GM19035 (cell line): Measurements from ENCODE around the gene PFKFB3.
"Not testable (repeated sequence)": the region's sequence is repeated elsewhere in the genome, so short reads cannot be mapped to it uniquely, and the experiment has no call there.

ENCODE experiments used
- ATAC-seq: cut with Tn5 transposase; IDR thresholded peaks from one replicate; pipeline ENCODE4 v1.9.1; 2021; ENCODE audit not compliant: unreplicated experiment

Gene PFKFB3

GRCh38 chr10:6177880-6178281 lies 24.9 kb upstream of the PFKFB3 start:
- no peak for ATAC-seq

- no peak for ATAC-seq
Measured at GRCh38 chr10:6178581-6178980, 24.2 kb upstream of the PFKFB3 start.

GRCh38 chr10:6179078-6179477 lies 23.7 kb upstream of the PFKFB3 start:
- no peak for ATAC-seq

- ATAC-seq: no peak
Measured at GRCh38 chr10:6180480-6181110, 22.1 kb upstream of the PFKFB3 start.

- no peak for ATAC-seq
Measured at GRCh38 chr10:6181249-6181648, 21.5 kb upstream of the PFKFB3 start.

- ATAC-seq: no peak
Measured at GRCh38 chr10:6182454-6183098, 20.2 kb upstream of the PFKFB3 start.

GRCh38 chr10:6185039-6185716 lies 17.6 kb upstream of the PFKFB3 start:
- no peak for ATAC-seq

- ATAC-seq: no peak
Measured at GRCh38 chr10:6186894-6187256, 15.9 kb upstream of the PFKFB3 start.

- no peak for ATAC-seq
Measured at GRCh38 chr10:6187278-6187677, 15.5 kb upstream of the PFKFB3 start.

- not testable (repeated sequence) for ATAC-seq
Measured at GRCh38 chr10:6190033-6190432, 12.7 kb upstream of the PFKFB3 start.

GRCh38 chr10:6191147-6191546 lies 11.6 kb upstream of the PFKFB3 start:
- ATAC-seq: no peak

- no peak for ATAC-seq
Measured at GRCh38 chr10:6191569-6191968, 11.2 kb upstream of the PFKFB3 start.

GRCh38 chr10:6193342-6193741 lies 9.4 kb upstream of the PFKFB3 start:
- not testable (repeated sequence) for ATAC-seq

- ATAC-seq: no peak
Measured at GRCh38 chr10:6194311-6194710, 8.4 kb upstream of the PFKFB3 start.

GRCh38 chr10:6195376-6195775 lies 7.4 kb upstream of the PFKFB3 start:
- no peak for ATAC-seq

- no peak for ATAC-seq
Measured at GRCh38 chr10:6195846-6196245, 6.9 kb upstream of the PFKFB3 start.

GRCh38 chr10:6196524-6196923 lies 6.2 kb upstream of the PFKFB3 start:
- ATAC-seq: not testable (repeated sequence)

GRCh38 chr10:6197321-6197720 lies 5.4 kb upstream of the PFKFB3 start:
- ATAC-seq: no peak

GRCh38 chr10:6198171-6198570 lies 4.6 kb upstream of the PFKFB3 start:
- no peak for ATAC-seq

GRCh38 chr10:6199131-6199733 lies 3.5 kb upstream of the PFKFB3 start:
- ATAC-seq: no peak

- no peak for ATAC-seq
Measured at GRCh38 chr10:6200440-6200733, 2.3 kb upstream of the PFKFB3 start.
